Measurements from ENCODE around the gene DGKG.

DNA sequence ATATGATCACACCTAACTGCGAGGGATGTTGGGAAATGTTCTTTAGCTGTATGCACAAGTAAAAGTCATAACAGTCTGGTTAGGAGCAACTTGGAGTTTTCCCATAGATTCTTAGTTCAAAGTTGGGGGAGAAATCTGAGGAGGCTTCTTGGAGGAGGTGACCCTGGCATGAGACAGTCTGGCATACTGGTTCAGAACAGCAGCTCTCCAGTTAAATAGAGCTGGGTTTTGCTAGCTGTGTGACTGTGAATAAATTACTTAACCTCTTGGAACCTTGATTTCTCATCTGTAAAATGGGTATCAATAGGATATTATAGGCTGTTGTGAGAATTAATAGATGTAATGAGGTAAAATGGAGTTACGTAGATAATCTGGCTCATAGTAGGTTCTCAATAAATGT, 49.1 kb upstream of the DGKG start:
- TF ChIP-seq, protein P1, sequence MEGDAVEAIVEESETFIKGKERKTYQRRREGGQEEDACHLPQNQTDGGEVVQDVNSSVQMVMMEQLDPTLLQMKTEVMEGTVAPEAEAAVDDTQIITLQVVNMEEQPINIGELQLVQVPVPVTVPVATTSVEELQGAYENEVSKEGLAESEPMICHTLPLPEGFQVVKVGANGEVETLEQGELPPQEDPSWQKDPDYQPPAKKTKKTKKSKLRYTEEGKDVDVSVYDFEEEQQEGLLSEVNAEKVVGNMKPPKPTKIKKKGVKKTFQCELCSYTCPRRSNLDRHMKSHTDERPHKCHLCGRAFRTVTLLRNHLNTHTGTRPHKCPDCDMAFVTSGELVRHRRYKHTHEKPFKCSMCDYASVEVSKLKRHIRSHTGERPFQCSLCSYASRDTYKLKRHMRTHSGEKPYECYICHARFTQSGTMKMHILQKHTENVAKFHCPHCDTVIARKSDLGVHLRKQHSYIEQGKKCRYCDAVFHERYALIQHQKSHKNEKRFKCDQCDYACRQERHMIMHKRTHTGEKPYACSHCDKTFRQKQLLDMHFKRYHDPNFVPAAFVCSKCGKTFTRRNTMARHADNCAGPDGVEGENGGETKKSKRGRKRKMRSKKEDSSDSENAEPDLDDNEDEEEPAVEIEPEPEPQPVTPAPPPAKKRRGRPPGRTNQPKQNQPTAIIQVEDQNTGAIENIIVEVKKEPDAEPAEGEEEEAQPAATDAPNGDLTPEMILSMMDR (IDR thresholded peaks at IDR 0.05; ENCODE audit: low read depth, low read length, missing input control): no peak
- TF ChIP-seq NR2F2 (IDR thresholded peaks at IDR 0.05) (no peak), RAD21 (IDR thresholded peaks at IDR 0.05) (no peak), YY1 (IDR thresholded peaks at IDR 0.05) (no peak), JUND (IDR thresholded peaks at IDR 0.05) (no peak), SP1 (IDR thresholded peaks at IDR 0.05) (no peak), TAF1 (conservative IDR thresholded peaks at IDR 0.05) (no peak)
- TF ChIP-seq, protein P2, sequence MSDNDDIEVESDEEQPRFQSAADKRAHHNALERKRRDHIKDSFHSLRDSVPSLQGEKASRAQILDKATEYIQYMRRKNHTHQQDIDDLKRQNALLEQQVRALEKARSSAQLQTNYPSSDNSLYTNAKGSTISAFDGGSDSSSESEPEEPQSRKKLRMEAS (IDR thresholded peaks at IDR 0.05): no peak
- TF ChIP-seq, protein P3, sequence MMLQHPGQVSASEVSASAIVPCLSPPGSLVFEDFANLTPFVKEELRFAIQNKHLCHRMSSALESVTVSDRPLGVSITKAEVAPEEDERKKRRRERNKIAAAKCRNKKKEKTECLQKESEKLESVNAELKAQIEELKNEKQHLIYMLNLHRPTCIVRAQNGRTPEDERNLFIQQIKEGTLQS (IDR thresholded peaks at IDR 0.05): no peak
- TF ChIP-seq, protein P4, sequence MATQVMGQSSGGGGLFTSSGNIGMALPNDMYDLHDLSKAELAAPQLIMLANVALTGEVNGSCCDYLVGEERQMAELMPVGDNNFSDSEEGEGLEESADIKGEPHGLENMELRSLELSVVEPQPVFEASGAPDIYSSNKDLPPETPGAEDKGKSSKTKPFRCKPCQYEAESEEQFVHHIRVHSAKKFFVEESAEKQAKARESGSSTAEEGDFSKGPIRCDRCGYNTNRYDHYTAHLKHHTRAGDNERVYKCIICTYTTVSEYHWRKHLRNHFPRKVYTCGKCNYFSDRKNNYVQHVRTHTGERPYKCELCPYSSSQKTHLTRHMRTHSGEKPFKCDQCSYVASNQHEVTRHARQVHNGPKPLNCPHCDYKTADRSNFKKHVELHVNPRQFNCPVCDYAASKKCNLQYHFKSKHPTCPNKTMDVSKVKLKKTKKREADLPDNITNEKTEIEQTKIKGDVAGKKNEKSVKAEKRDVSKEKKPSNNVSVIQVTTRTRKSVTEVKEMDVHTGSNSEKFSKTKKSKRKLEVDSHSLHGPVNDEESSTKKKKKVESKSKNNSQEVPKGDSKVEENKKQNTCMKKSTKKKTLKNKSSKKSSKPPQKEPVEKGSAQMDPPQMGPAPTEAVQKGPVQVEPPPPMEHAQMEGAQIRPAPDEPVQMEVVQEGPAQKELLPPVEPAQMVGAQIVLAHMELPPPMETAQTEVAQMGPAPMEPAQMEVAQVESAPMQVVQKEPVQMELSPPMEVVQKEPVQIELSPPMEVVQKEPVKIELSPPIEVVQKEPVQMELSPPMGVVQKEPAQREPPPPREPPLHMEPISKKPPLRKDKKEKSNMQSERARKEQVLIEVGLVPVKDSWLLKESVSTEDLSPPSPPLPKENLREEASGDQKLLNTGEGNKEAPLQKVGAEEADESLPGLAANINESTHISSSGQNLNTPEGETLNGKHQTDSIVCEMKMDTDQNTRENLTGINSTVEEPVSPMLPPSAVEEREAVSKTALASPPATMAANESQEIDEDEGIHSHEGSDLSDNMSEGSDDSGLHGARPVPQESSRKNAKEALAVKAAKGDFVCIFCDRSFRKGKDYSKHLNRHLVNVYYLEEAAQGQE (IDR thresholded peaks at IDR 0.05): no peak

Data from liver (tissue), 3 donors.